ENCODE data around the gene LIN37.

The LIN37 gene, protein sequence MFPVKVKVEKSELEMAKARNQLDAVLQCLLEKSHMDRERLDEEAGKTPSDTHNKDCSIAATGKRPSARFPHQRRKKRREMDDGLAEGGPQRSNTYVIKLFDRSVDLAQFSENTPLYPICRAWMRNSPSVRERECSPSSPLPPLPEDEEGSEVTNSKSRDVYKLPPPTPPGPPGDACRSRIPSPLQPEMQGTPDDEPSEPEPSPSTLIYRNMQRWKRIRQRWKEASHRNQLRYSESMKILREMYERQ

DNA sequence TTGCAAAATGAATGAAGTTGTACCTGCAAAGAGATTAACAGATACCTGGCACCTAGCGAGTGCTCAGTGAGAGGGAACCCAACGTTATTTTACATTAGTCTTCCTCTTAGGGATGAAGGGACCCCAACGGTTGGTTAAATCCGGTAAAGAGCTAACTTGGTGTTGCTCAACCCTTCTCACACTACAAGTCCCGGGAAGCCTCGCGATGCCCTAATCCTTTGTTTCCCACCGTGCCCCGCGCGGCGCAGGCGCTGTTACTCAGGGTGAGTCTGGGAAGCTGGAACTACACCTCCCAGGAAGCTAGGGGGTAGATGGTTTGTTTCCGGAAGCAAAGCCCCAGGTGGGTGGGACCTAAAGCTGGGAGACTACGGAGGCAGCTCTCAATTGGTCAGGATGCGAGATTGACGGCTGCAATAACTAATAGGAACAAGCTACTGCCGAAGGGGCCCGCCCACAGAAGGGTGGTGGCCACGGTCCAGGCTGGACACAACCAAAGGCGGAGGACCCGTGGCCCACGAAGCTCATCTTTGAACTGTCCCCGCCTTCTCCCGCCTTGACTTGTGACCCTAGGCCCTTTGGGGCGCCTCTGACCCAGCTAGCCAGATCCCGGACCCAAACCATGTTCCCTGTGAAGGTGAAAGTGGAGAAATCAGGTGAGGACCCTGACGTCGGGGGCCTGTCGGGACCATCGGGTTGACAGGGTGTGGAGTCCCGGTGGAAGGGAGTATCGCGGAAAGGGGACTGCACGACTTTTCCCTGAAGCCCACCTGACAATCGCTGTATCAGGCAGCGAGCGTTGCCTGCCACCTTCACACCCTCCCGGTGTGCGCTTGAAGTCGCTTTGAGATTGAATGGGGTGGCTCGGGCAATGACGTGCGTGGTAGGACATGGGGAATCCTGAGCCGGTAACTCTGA is at the start of gene LIN37:
Gene LIN37, plus strand, starts transcription at position 471 of the 915 bp plus-strand sequence. Its CDS starts 149 bp downstream, at position 620.
- DNase-seq (ENCODE audit: low read depth in 2 of 2) = peak; percentile 90 to 97

DNA sequence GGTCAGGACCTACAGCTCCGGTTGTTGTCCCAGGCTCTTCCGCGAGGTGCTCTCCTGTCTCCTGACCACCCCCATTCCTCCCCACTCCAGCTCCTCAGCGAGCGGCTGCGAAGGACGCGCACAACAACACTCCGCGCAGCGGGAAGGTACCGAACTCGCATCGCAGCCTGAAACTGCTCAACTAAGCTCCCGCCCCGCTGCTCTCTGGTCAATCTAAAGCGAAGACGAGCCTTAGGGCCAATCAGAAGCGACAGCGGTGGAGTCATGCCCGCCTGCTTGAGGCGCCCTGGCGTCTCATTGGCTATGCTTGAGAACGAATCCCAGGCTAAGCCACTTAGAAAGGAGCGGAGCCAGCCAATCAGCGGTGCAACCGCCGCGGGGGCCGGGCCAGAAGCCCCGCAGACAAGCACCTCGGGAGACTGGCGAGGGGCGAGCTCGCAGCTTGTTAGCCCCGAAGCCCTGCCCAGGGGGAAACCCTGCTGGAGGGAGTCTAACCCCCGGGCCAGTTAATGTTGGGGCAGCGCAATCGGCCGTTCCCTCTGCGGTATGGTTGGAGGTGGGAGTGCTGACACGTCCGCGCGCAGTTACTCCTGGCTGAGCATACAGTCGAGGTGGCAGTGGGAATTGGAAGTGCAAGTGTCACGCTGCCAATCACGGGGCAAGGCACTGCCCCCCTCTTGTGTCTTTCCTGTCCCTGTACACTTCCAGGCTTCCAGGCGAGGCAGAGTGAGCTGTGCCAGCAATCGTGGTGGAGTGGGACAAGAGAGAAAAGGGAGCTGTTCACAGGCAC is 46.0 kb upstream of the LIN37 start:
- DNase-seq (ENCODE audit: low read depth in 2 of 2) = peak; percentile 81 to 89

- no peak for DNase-seq (ENCODE audit: low read depth in 2 of 2)
Observed at GRCh38 chr19:35703343-35703742, 45.0 kb upstream of the LIN37 start.

DNA sequence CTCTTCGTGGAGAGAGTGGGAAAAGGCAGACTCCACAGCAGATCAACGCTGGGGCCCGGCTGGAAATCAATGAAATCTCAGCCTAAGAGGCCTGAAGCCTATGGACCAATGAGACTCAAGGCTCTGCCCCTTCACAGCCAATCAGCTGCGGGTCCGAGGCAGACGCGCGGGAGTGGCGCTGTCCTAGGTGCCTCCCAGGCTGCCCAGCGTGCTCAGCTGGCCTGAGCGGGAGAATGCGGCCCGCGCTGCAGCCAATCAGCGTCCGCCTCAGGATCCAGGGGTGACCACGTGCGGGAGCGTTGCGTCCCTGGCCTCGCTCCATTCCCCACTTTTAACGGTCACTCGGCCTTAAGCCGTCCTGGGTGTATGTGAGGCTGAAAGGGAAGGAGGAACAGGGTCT is 44.2 kb upstream of the LIN37 start, which contains the start of gene ZBTB32:
Gene ZBTB32, plus strand, starts transcription at position 341 of the 400 bp plus-strand sequence. CDS start 10,069 bp downstream, outside the sequence.
- DNase-seq (ENCODE audit: low read depth in 2 of 2) = no peak

- no peak for DNase-seq (ENCODE audit: low read depth in 2 of 2)
Observed at GRCh38 chr19:35708391-35708790, 40.0 kb upstream of the LIN37 start.

GRCh38 chr19:35710784-35711723 is 37.3 kb upstream of the LIN37 start:
- no peak for DNase-seq (ENCODE audit: low read depth in 2 of 2)

DNA sequence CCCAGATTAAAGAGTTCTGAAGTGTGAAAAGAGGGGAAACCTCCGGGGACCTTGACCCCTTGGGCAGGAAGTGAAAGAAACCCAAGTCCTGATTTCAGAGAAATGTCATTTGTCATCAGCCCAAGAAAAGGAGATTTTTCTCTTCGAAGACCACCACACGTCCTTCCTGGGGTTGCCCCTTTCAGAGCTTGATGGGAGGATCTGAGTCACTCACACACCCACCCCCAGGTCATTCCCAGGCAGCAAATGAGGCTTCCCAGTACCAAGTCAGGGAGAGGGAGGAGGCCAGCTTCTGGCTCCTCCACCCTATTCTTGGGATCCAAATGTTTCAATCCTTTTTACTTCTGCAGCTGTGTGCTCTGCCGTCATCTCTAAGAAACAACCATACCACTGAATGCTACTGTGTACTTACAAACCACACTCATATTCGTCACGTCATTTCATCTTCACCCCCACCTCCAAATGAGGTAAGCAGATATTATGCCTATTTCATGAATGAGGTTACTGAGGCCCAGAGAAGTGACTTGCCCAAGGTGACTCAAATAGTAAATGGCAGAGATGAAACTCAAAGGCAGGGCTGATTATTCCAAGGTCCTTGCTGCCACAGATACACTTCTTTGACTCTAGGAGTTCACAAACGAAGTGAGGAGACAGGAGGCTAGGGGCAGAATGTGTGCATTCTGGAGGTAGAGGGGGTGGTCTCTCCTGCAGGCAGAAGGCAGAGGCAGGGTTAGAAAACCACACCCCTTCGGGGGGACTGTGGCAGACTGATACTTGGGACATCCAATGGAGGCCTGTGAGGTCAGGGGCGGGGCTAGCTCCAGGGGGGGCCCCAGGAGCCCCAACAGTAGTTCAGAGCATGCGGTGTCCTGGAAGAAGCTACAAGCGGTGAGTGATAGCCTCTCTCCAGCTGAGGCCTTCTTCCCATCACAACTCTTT is 35.5 kb upstream of the LIN37 start:
- DNase-seq (ENCODE audit: low read depth in 2 of 2) = no peak

DNA sequence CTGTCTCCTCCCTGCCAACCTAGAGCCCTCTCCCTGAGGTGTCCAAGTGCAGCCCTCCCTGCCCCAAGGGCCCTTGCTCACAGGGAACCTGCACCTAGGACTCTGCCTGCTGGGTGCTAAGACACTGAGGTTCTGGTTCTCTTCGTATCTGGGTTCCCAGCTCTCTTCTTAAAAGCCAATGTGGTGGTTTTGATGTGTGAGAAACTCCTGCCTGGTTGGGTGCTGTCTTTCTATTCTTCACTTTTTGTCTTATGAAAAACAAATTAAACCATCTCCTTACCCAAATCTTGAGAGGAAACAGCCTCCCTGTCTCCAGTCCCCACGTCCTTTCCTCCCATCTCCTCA is 34.9 kb upstream of the LIN37 start:
- no peak for DNase-seq (ENCODE audit: low read depth in 2 of 2)

GRCh38 chr19:35713904-35714495 is 34.4 kb upstream of the LIN37 start:
- no peak for DNase-seq (ENCODE audit: low read depth in 2 of 2)

- no peak for DNase-seq (ENCODE audit: low read depth in 2 of 2)
Observed at GRCh38 chr19:35714601-35715354, 33.6 kb upstream of the LIN37 start.

GRCh38 chr19:35715355-35715809 is 33.0 kb upstream of the LIN37 start:
- DNase-seq (ENCODE audit: low read depth in 2 of 2) = no peak

DNA sequence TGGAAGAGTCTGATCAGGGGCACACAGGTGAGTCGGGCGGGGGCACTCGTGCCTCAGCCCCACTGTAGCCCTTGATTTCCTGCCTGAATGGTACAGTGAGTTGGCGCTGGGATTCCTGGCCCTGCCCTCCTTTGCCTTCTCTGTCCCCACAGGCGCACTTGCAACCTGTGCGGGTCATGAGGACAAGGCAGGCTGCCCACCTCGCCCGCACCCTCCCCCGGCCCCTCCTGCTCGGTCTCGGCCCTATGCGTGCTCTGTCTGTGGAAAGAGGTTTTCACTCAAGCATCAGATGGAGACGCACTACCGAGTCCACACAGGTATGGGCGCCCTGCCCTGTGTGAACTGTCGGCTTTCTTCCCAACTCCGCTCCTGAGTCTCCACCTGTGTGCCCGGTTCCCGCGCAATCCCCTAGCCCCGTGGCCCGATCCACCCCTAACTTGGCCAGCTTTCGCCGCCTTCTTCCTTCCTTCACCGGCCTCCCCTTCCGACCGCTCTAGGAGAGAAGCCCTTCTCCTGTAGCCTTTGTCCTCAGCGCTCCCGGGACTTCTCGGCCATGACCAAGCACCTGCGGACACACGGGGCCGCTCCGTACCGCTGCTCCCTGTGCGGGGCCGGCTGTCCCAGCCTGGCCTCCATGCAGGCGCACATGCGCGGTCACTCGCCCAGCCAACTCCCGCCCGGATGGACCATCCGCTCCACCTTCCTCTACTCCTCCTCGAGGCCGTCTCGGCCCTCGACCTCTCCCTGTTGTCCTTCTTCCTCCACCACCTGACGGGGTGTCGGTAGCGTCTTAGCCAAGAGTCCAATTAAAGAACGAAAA is 32.2 kb upstream of the LIN37 start:
- no peak for DNase-seq (ENCODE audit: low read depth in 2 of 2)

DNA sequence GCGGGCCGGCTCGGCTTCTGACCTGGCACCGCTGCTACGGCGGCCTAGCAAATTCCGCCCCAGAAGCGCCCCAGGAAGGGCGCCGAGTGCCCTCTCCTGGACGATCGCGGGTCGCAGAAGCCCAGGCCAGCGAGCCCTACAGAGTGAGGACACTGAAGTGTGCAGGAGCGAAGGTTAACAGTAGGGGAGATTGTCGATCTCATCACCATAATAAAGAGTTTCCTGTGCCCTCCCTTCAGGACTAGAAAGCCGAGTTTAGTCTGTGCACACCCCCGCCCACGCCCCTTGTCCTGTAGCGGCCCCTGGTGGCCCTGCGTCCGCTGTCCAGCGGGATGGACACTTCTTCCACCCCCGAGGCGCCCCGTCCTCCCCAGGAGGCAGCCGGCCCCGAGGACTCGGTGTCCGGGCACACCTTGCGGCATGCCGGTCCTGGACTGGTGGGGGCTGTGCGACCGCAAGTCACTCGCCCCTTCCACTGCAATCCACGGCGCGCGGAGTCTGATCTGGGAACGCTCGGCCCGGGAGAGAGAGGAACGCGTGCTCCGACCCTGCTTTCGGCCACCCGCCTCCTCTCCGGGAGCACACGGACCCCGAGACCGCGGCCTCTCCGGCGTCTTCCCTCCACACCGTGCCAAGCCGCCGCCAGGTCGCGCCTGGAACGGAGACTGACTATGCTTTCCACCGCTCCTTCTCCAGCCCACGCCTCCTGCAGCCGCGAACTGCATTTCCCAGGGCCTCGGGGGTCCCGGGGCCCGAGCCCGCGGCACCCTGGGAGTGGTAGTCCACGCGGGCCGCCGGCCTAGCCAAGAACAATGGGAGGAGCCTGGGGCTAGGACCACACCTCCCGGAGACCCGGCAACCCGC is 31.3 kb upstream of the LIN37 start:
- DNase-seq (ENCODE audit: low read depth in 2 of 2) = peak; percentile 87 to 94

- peak in 1 of 2 donors; percentile 42 for DNase-seq (ENCODE audit: low read depth in 2 of 2)
Observed at GRCh38 chr19:35717665-35718344, 30.6 kb upstream of the LIN37 start, which contains the start of gene KMT2B. KMT2B (plus strand) TSS chr19:35718003; CDS start chr19:35718019, 16 bp downstream.

DNA sequence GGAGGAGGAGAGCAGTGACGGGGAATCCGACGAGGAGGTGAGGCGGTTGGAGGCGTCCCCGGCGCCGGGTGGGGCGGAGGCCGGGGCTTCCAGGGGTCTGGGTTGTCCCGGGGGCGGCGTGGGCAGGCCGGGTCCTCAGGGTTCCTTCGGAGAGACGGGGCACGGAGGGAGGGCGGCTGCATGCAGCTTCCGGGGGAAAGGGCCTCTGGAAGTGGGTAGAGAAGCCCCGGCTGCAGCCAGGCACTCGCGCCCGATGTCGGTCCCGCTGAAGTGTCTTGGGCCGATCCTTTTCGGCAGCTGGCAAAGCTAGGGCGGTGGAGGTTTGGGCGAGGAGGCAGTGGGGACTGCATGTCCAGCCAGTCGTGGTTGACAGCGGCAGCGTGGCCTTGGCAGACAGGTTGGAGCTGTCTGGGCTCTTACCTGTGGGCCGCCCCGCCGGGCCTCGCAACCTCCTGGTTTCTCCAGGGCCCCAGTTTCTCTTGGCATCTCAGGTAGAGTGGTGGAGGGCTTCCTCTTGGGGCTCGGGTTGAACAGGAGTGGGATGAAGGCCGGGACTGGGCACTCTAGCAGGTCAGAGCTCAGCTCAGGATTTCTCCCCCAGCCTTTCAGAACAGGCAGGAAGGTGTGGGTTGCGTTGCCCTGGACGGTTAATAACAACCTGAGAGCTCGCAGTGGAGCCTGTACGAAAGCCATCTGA is 29.9 kb upstream of the LIN37 start:
- no peak for DNase-seq (ENCODE audit: low read depth in 2 of 2)

All from stimulated activated CD8-positive, alpha-beta memory T cell treated with anti-CD3 and anti-CD28 coated beads, Interleukin-2, amount 100 ng/mL, for 1 hour (primary cell).